ENCODE data around the gene ST6GALNAC6.
"Not testable (repeated sequence)": the region's sequence is repeated elsewhere in the genome, so short reads cannot be mapped to it uniquely, and the experiment has no call there.

ST6GALNAC6 gene

GRCh38 chr9:127854960-127855359 lies 44.4 kb downstream of the ST6GALNAC6 start:
- no peak for DNase-seq (ENCODE audit: low spot score)

- no peak for DNase-seq (ENCODE audit: low spot score)
These were observed 45.1 kb downstream of the ST6GALNAC6 start, which contains the start of gene ENG for GRCh38 chr9:127854184-127854806. ENG (minus strand) TSS chr9:127854658; CDS start chr9:127854355, 303 bp downstream.

GRCh38 chr9:127853312-127854183 lies 45.9 kb downstream of the ST6GALNAC6 start:
- DNase-seq (ENCODE audit: low spot score), result no peak

GRCh38 chr9:127852829-127853228 lies 46.6 kb downstream of the ST6GALNAC6 start:
- DNase-seq (ENCODE audit: low spot score), result no peak

GRCh38 chr9:127850286-127850830 lies 49.0 kb downstream of the ST6GALNAC6 start:
- DNase-seq (ENCODE audit: low spot score), result no peak

GRCh38 chr9:127848756-127849504 lies 50.5 kb downstream of the ST6GALNAC6 start:
- no peak for DNase-seq (ENCODE audit: low spot score)

GRCh38 chr9:127847833-127848755 lies 51.3 kb downstream of the ST6GALNAC6 start:
- DNase-seq (ENCODE audit: low spot score), result no peak

- no peak for DNase-seq (ENCODE audit: low spot score)
These were observed 52.3 kb downstream of the ST6GALNAC6 start for GRCh38 chr9:127847178-127847510.

GRCh38 chr9:127846443-127847177 lies 52.8 kb downstream of the ST6GALNAC6 start:
- no peak for DNase-seq (ENCODE audit: low spot score)

GRCh38 chr9:127845619-127846018 lies 53.8 kb downstream of the ST6GALNAC6 start:
- DNase-seq (ENCODE audit: low spot score), result not testable (repeated sequence)

- no peak for DNase-seq (ENCODE audit: low spot score)
These were observed 54.5 kb downstream of the ST6GALNAC6 start for GRCh38 chr9:127844821-127845359.

- DNase-seq (ENCODE audit: low spot score), result no peak
These were observed 58.1 kb downstream of the ST6GALNAC6 start for GRCh38 chr9:127841087-127841835.

- DNase-seq (ENCODE audit: low spot score), result no peak
These were observed 60.9 kb downstream of the ST6GALNAC6 start for GRCh38 chr9:127838375-127839078.

GRCh38 chr9:127837346-127837745 lies 62.1 kb downstream of the ST6GALNAC6 start:
- no peak for DNase-seq (ENCODE audit: low spot score)

- DNase-seq (ENCODE audit: low spot score), result not testable (repeated sequence)
These were observed 62.8 kb downstream of the ST6GALNAC6 start for GRCh38 chr9:127836561-127836960.

- DNase-seq (ENCODE audit: low spot score), result no peak
These were observed 63.3 kb downstream of the ST6GALNAC6 start for GRCh38 chr9:127835991-127836516.

Measured in hematopoietic multipotent progenitor cell treated with erythropoietin and hydrocortisone succinate and interleukin-3 and kit ligand, for 15 days (in vitro differentiated cells).